AG09319 (cell line): ENCODE measurements around the gene PSMA7.

Experiments
- DNase-seq: peaks from one replicate; pipeline ENCODE4 v3.0.0-alpha.2; 2010; ENCODE audit warnings: low read depth; ENCODE audit errors: extremely low read depth
- TF ChIP-seq, protein P1 (sequence below): IDR thresholded peaks from 2 replicates; pipeline ENCODE4 v1.5.1; 2011; ENCODE audit warnings: low read depth, mild to moderate bottlenecking, inconsistent platforms, low read length, moderate library complexity

Gene PSMA7

DNA sequence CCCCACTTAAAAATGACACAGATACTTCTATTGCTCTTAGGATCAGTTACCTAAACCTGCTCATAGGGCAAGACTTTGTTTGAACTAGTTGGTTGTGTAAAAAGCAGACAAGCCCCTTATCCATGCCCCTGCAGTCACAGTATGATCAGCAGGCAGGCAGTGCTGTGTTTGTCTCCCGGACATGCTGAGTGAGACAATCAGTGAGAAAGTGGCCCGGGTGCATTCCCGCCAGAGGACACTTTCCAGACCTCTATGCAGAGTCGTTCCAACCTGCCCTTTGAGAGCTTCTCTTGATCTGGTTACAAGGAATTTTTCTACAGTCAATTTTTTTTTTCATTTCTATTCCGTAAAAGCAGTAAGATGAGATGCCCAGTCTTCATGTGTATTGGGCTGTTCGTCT, 14.7 kb downstream of the PSMA7 start:
- TF ChIP-seq, protein P1, sequence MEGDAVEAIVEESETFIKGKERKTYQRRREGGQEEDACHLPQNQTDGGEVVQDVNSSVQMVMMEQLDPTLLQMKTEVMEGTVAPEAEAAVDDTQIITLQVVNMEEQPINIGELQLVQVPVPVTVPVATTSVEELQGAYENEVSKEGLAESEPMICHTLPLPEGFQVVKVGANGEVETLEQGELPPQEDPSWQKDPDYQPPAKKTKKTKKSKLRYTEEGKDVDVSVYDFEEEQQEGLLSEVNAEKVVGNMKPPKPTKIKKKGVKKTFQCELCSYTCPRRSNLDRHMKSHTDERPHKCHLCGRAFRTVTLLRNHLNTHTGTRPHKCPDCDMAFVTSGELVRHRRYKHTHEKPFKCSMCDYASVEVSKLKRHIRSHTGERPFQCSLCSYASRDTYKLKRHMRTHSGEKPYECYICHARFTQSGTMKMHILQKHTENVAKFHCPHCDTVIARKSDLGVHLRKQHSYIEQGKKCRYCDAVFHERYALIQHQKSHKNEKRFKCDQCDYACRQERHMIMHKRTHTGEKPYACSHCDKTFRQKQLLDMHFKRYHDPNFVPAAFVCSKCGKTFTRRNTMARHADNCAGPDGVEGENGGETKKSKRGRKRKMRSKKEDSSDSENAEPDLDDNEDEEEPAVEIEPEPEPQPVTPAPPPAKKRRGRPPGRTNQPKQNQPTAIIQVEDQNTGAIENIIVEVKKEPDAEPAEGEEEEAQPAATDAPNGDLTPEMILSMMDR = no peak
- no peak for DNase-seq

DNA sequence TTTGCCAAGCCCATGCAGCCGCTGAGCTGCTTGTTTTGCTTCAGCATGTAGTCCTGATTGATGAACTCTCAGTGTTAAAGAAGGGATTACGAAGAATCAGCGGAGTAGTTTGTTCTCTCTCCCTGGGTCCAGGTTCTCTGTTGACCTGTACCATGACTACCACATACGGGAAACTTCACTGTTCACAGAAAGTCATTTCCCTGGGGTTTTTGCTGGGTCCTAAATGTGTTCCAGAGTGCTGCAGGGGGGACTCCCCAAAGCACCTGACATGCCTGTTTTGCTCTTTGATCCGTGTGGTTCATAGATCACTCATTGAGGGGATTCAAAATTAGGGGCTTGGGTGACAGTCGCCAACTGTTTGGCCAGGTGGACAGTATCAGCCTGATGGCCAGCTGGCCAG, 15.4 kb downstream of the PSMA7 start:
- TF ChIP-seq, protein P1 = no peak
- DNase-seq = no peak

DNA sequence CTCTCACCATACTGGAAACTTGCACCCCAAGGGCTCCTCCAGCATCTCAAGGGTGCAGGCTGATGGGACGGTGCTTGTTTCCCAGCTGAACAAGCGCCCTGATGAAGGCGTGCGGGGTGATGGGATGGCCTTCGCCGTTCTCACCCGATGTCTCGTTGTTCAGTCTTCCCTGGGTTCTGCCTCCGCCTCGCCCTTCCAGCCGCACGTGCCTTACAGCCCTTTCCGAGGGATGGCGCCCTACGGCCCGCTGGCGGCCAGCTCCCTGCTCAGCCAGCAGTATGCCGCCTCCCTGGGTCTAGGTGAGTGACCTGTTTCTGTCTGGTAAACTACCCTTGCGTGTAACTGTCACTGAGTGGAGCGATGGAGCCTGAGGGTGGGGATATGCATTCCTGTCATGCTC, 17.1 kb downstream of the PSMA7 start:
- TF ChIP-seq, protein P1 = no peak
- no peak for DNase-seq

DNA sequence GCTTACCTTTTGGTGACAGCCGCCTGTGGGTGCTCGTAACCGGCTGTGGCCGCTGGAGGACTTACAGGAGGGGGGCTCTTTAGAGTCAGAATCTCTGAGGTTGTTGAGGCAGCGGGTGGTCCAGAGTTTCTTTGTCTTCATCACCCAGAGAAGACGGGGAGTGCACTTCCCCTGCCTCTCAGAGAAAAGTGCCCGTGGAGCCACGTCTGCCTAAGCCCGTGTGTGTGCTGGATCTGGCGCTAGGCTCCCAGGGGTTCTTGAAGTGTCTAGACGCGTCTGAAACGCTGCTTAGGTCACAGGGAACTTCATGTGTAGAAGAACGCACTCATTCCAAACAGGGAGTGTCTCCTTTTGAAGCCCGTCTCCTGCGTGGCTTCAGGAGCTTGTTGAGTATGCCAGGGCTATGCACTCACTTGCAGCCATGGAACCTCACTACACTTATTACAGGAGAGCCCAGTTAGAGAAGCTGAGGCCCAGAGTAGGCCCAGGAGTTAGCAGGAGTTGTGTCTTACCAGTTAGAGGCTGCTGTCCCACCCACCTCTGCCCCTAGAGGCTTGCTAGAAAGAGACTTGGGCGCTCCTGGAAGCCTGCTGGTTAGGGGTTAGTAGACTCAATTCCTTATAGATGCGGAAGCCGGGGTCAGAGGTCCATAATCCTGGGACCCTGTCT, 19.6 kb downstream of the PSMA7 start:
- no peak for DNase-seq
- TF ChIP-seq, protein P1 = no peak

DNA sequence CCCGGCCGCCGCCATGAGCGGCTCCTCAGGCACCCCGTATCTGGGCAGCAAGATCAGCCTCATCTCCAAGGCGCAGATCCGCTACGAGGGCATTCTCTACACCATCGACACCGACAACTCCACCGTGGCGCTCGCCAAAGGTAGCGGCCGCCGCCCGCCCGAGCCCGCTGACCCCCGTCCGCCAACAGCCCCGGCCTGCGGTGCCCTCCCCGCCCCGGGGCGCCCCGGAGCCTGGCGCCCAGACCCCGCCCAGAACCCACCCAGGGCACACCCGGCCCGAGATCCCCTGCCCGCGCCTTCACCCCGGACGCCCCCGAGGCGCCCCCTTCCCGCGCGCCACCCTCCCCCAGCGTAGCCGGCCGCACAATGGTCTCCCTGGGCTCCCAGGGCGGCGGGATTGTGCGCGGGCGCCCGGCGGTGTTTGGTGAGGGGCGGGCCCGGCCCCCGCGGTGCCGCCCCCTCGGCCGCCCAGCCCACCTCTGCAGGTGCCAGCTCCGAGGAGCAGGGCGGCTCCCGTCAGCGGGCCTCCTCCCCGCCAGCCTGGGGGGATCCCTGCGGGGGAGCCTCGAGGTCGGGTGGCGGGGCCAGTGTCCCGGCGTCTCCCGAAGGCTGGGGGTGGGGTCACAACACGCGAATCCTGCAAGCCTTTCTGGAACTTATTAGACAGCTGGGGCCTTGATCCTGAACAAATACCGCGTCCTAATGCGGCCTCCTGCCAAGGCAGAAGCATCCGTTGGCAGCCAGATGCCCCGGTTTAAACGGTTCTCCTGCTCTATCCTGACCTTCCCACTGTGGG, 20.3 kb downstream of the PSMA7 start:
- TF ChIP-seq, protein P1 = no peak
- no peak for DNase-seq

DNA sequence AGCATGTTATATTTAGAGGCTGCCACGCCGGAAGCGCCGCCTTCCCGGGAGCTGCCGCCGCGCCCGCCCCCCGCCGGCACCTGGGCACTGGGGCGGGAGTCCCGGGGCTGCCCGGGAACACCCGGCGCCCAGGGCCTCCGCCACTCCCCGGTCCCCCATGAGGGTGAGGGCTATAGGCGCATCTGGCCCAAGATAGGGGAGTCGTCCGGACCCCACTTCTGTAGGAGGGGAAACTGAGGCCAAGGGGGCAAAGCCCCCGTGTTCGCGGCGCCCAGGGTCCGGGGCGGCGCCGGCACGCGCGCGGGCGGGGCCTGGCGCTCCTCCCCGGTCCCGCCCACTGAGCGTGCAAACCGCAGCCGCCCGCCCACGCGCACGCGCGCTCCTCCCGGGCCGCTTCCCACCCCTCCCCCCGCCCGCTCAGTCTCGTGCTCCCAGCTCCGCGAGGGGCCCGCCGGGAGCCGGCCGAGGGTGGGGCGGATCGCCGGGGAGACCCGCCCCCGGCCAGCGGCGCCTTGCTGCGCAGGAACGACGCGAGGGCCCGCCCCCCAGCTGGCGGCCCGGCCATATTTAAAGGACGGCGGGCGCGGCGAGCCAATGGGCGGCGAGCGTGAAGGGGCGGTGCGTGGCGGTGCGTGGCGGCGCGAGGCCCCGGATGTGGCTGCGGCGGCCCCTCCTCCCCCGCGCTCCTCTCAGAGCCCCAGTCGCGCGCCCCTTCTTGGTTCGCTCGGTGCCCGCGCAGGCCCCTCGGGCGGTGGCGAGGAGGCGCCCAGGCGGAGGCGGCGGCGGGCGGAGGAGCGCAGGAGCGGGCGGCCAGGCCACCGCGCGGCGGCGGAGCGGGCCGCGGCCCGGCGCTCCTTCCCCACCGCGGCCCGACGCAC, 21.2 kb downstream of the PSMA7 start, which contains the start of gene LSM14B:
TSS of gene LSM14B (plus strand) at position 700 of the 878 bp plus-strand sequence. CDS start 192 bp downstream, outside the sequence.
- DNase-seq = peak; percentile 94
- TF ChIP-seq, protein P1 = no peak
